ENCODE data around the gene MICA. TPM values are rescaled to one million over a fixed set of nuclear protein-coding genes. Genes with fewer than 3 reads are reported as not detected.
"Not testable (repeated sequence)": the region's sequence is repeated elsewhere in the genome, so short reads cannot be mapped to it uniquely, and the experiment has no call there.

MICA gene
- polyA plus RNA-seq, 6 donors from 2014 or later, result 3.6 to 6.3 (median 4.4) TPM

DNA sequence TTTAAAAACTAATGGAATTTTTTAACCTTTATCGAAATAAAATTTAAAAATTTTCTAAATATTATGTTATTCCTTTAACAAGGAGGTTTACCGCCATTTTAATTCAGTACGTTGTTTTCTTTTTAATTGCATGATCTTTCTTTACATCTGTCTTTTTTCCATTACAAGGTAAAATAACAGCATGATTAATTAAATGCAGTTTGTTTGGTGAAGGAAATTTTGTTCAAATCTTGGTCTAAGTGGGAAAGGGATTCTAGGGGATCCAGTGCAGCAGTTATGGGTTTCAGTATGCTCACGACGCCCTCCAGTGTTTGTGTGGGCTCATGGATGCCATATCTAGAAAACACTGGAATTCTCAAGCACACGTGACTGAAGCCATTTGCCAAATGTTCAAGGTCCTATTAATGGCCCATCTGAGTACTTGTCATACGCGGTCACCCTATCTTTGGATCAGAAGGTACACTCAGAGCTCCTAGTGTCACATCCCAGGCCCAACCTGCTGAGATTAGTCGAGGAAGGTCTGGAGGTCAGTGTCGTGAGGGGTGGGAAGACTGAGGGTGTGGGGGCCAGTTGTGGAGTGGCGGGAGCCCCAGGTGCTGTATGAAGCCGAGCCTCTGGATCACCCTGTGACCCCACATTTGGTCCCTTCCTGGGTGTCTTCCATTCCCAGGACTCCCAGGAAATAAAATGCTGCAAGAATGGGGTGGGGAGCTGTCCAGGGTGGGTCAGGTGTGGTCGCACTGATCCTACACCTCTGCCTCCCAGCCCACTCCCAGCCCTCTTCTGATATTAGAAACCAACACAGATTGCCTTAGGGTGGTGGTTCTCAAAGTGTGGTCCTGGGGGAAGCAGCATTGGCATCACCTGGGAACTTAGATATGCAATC, 14.2 kb upstream of the MICA start:
- not testable (repeated sequence) for H3K4me1 Mint-ChIP-seq, DNase-seq, H3K4me3 Mint-ChIP-seq, H3K9me3 Mint-ChIP-seq, H3K27me3 Mint-ChIP-seq, H3K36me3 Mint-ChIP-seq, H3K27ac Mint-ChIP-seq
- peak in 1 of 2 donors; percentile 60 for ATAC-seq (ENCODE audit: low read depth in 2 of 2)

DNA sequence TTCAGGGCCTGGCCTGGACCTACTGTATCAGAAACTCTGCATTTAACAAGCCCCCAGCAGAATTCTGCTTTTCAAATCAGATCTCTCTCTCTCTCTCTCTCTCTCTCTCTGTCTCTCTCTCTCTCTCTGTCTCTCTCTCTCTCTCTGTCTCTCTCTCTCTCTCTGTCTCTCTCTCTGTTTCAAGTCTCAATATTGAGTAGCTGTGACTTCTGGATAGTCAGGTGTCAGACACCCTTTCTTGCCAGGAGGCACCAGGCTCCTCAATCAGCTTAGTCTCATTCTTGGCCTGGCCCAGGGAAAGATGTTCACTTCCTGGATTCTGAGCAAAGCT, 13.6 kb upstream of the MICA start:
- H3K4me3 Mint-ChIP-seq; ATAC-seq (ENCODE audit: low read depth in 2 of 2); H3K9me3 Mint-ChIP-seq; H3K27me3 Mint-ChIP-seq; H3K4me1 Mint-ChIP-seq; H3K36me3 Mint-ChIP-seq; DNase-seq: not testable (repeated sequence)
- peak overlapping the region in 1 of 6 donors; percentile 57 for H3K27ac Mint-ChIP-seq

DNA sequence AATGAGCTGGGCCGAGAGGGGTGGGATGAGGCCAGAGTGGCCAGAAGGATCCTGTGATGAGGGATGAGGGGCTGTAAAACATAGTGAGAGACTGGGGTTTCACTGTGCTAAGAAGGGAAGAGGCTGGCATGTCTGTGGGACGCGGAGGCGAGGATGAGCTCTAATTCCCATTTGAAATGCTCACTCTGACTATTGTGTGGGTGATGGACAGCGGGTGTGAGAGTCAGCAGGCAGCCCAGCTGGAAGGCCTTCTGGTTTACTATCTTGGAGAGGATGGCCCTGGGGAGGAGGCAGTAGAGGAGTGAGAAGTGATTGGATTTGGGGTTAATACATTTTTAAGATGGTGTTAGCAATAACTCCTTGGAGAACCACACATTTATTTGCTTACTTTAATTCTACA, 9.5 kb upstream of the MICA start:
- peaks cover 0 to 7% of the 10 kb centered on the region in 2 donors for H3K36me3 Mint-ChIP-seq
- DNase-seq, result no peak
- no peak for ATAC-seq (ENCODE audit: low read depth in 2 of 2)
- peaks cover 7 to 14% (median 14%) of the 10 kb centered on the region in 3 donors for H3K4me1 Mint-ChIP-seq
- peak overlapping the region in 1 of 8 donors; percentile 2 for H3K4me3 Mint-ChIP-seq
- no peaks in the 10 kb centered on the region for H3K27me3 Mint-ChIP-seq
- H3K9me3 Mint-ChIP-seq, result peaks cover 0 to 2% (median 0%) of the 10 kb centered on the region in 7 donors
- no peak overlapping the region for H3K27ac Mint-ChIP-seq

DNA sequence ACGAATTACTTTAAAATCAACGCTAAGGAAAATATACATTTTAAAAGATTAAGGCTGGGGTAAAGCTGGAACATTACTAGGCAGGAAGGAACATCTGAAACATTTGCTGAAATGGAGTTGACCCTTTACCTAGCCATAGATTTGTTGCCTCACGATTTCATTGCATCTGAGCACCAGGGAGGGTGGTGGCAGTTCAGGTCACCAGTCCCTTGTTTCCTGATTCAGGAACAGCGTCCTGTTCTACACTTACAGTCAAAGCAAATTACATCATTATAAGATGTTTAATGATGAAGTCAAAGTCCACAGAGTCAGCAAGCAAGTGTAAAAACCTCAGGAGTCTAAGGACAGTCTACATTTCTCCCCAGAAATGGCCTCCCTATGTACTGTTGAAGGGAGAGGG, 9.0 kb upstream of the MICA start:
- Mint-ChIP-seq H3K4me1 (peaks cover 9 to 18% (median 17%) of the 10 kb centered on the region in 3 donors), H3K4me3 (no peak overlapping the region), H3K9me3 (peaks cover 0 to 2% (median 0%) of the 10 kb centered on the region in 7 donors), H3K27ac (no peak overlapping the region), H3K36me3 (peaks cover 0 to 7% of the 10 kb centered on the region in 2 donors), H3K27me3 (no peaks in the 10 kb centered on the region)
- no peak for ATAC-seq (ENCODE audit: low read depth in 2 of 2)
- DNase-seq, result no peak

DNA sequence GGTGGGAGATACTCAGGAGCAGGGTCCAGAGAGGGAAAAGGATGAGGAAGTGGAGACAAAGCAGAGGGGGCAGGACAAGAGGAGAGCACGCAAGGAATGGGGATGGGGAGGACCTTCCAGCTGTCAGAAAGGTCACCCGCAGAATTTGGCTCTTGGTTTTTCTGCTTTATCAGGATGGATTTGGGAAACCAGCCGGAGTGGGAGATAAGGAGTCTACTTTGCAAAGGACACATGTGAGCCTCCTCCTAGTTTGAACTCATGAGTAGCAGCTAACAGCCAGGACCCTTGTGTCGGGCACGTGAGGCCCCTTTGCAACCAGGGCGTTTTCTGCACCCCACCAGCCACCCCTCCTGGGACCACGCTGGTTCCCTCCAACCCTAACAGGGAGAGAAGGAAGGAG, 7.6 kb upstream of the MICA start:
- H3K27me3 Mint-ChIP-seq, result no peaks in the 10 kb centered on the region
- H3K4me1 Mint-ChIP-seq, result peaks cover 17 to 27% (median 26%) of the 10 kb centered on the region in 3 donors
- no peak overlapping the region for H3K4me3 Mint-ChIP-seq
- DNase-seq (no peak), ATAC-seq (ENCODE audit: low read depth in 2 of 2) (no peak)
- H3K9me3 Mint-ChIP-seq, result no peaks in the 10 kb centered on the region
- H3K27ac Mint-ChIP-seq, result peak overlapping the region in 1 of 6 donors; percentile 46
- peaks cover 0 to 7% of the 10 kb centered on the region in 2 donors for H3K36me3 Mint-ChIP-seq

DNA sequence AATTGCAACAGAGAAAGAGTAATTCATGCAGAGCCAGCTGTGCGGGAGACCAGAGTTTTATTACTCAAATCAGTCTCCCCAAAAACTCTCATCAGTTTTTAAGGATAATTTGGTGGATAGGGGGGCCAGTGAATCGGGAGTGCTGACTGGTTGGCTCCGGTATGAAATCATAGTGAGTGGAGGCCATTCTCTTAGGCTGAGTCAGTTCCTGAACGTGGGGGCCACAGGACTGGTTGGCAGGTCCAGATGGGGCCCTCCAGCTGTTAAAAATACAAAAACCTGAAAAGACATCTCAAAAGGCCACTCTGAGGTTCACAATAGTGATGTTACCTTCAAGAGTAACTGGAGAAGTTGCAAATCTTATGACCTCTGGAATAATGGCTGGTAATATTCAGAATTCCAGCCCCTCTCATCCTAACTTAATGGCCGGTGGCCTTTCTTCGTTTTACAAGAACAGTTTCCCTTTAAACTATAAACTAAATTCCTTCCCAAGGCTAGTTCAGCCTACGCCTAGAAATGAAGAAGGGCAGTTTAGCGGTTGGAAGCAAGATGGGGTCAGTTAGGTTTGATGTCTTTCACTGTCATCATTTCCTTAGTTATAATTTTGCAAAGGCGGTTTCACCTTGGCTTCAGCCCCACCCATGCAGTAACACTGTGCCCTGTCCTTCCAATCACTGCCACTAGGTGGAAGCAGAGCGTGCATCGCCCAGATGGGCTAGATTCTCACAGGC, 6.8 kb upstream of the MICA start:
- peak overlapping the region in 3 of 6 donors; percentile 15 to 71 (median 51) for H3K27ac Mint-ChIP-seq
- no peaks in the 10 kb centered on the region for H3K9me3 Mint-ChIP-seq
- peak overlapping the region in 5 of 8 donors; percentile 12 to 77 (median 73) for H3K4me3 Mint-ChIP-seq
- H3K36me3 Mint-ChIP-seq, result peaks cover 0 to 7% of the 10 kb centered on the region in 2 donors
- no peaks in the 10 kb centered on the region for H3K27me3 Mint-ChIP-seq
- DNase-seq (peak; percentile 79), ATAC-seq (ENCODE audit: low read depth in 2 of 2) (peak; percentile 49 to 56)
- H3K4me1 Mint-ChIP-seq, result peaks cover 24 to 35% (median 33%) of the 10 kb centered on the region in 3 donors

DNA sequence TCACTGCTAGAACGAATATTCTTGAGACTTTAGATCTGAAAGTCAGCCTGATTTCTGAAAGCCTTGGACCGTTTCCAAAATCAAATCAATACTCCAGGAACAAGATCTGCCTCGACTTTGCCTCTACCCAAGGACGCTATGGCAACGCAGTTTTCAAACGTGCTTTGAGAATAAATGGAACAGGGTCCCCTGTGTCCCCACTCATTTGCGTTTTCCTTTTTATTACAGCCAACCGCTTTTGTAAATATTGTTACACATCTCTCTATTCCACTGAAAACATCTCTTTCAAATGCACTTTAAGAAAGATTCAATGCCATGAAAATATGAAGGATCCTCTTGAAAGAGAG, 6.3 kb upstream of the MICA start:
- ATAC-seq (ENCODE audit: low read depth in 2 of 2); DNase-seq; H3K36me3 Mint-ChIP-seq; H3K9me3 Mint-ChIP-seq; H3K27me3 Mint-ChIP-seq: not testable (repeated sequence)
- H3K4me3 Mint-ChIP-seq, result peak overlapping the region in 5 of 8 donors; percentile 12 to 77 (median 73)
- peaks cover 28 to 40% (median 39%) of the 10 kb centered on the region in 3 donors for H3K4me1 Mint-ChIP-seq
- H3K27ac Mint-ChIP-seq, result peak overlapping the region in 2 of 6 donors; percentile 51 to 71

DNA sequence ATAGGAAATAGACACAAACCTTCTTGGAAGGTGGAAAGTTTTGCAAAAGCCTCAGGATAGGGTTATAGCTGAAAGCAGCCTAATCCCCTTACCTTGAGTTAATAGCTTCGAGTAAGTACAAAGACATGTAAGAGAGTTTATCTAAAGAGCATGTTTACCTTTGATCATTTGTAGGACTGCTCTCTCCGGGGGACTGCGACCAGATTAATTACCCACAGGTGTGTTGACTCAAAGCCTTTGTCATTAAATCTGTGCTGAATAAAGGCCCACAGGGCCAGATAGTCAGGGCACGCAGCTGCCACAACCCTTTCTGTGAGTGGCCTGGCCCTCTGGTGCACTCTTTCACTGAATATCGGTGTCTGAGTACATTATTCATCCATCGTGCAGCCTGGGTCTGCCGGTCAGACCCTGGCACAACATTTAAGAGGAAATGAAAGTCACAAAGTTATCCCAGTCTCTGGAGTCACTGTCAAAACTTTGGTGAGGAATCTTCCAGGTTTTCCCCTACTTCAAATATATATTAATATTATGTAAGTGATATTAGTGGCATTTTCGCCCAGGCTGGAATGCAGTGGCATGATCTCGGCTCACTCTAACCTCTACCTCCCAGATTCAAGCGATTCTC, 5.4 kb upstream of the MICA start:
- DNase-seq (no peak), ATAC-seq (ENCODE audit: low read depth in 2 of 2) (no peak)
- Mint-ChIP-seq H3K27me3 (no peaks in the 10 kb centered on the region), H3K4me1 (peaks cover 37 to 49% (median 47%) of the 10 kb centered on the region in 3 donors), H3K4me3 (peak overlapping the region in 3 of 8 donors; percentile 15 to 99 (median 79)), H3K27ac (peak overlapping the region in 1 of 6 donors; percentile 30), H3K36me3 (peaks cover 0 to 7% of the 10 kb centered on the region in 2 donors), H3K9me3 (no peaks in the 10 kb centered on the region)

DNA sequence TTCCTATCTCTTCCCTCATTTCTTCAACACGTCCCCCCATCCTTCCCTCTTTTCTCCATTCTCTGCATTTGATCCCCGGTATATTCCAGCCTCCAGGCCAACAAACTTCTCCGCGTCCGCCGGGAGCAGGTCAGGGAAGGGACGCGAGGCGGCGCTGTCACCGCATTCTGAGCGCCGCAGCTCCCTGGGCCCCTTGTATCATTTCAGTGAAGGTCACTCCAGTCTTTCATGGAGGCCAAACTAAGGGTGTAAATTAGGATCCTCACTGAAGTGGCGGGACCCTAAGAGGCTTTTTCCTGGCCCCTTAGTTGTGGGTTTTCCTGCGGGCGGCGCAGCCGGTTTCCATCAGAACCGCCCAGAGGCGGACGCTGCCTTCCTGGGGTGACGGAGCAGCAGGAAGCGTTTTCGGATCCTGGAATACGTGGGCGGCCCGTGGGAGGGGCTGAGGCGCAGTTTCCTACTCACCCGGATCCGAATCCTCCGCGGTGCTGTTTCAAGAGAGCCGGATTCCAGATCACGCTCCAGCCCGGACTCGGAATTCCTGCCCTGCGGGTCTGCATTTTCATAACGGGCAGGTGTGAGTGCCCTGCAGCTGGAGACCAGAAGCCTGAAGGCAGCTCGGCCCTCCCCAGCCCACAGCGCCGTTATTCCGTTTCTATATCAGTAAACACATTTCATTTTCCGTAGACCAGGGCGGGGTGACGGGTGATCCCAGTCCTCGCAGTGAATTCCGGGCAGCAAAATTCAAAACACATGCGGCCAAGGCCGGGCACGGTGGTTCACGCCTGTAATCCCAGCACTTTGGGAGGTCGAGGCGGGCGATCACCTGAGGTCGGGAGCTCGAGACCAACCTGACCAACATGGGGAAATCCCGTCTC, 3.6 kb upstream of the MICA start:
- DNase-seq (peak; percentile 51), ATAC-seq (ENCODE audit: low read depth in 2 of 2) (peak; percentile 28 to 29)
- no peaks in the 10 kb centered on the region for H3K36me3 Mint-ChIP-seq
- H3K27me3 Mint-ChIP-seq, result no peaks in the 10 kb centered on the region
- H3K27ac Mint-ChIP-seq, result peak overlapping the region; percentile 65 to 99 (median 97)
- peak overlapping the region; percentile 79 to 99 (median 89) for H3K4me3 Mint-ChIP-seq
- H3K4me1 Mint-ChIP-seq, result peaks cover 52 to 67% (median 56%) of the 10 kb centered on the region in 3 donors
- no peaks in the 10 kb centered on the region for H3K9me3 Mint-ChIP-seq

DNA sequence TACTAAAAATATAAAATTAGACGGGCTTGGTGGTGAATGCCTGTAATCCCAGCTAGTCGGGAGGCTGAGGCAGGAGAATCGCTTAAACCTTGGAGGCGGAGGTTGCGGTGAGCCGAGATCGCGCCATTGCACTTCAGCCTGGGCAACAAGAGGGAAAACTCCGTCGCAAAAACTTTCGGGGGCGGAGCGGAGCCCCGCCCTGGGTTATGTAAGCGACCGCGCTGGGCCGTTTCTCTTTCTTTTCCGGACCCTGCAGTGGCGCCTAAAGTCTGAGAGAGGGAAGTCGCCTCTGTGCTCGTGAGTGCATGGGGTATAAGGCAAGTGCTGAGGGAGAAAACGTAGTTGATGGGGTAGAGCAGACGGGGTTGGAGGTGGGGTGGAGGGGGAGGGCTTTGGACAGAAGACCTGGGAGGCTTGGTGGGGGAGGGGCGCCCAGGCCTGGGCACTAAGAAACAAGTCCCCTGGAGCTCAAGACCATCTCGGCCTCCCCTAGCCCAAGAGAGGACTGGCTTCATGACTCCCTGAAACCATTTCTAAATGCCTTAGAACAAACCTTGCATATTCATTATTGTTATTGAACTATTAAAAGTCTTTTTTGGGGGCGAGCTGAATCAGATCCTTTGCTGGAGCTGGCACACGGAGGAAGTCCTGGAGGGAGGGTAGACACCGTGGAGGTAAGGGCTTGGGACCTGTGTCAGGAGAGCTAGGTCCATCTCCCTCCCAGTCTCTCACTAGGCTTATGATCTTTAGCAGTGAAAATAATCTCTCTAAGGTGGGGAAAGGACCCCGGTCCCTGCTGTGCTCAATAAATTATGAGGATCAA, 2.7 kb upstream of the MICA start:
- Mint-ChIP-seq H3K4me3 (peak overlapping the region; percentile 79 to 99 (median 89)), H3K4me1 (peaks cover 57 to 70% (median 57%) of the 10 kb centered on the region in 3 donors), H3K27ac (peak overlapping the region; percentile 65 to 99 (median 97)), H3K9me3 (no peaks in the 10 kb centered on the region), H3K27me3 (no peaks in the 10 kb centered on the region), H3K36me3 (no peaks in the 10 kb centered on the region)
- peak; percentile 69 for DNase-seq
- peak; percentile 76 for ATAC-seq (ENCODE audit: low read depth in 2 of 2)

DNA sequence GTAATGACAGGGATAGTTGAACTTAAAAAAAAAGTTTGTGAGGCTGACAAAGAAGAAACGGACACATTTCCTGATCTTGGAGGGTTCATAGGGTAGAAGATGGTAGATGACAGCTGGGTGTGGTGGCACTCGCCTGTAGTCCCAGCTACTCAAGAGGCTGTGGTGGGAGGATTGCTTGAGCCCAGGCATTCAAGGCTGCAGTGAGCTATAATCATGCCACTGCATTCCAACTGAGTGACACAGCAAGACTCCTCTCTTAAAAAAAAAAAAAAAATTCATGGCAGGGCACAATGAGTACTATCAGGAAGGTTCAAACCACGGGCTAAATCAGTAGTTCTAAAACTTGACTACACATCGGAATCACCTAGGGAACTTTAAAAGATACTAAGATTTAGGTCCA, 2.0 kb upstream of the MICA start:
- Mint-ChIP-seq H3K36me3 (no peaks in the 10 kb centered on the region), H3K27me3 (no peaks in the 10 kb centered on the region), H3K27ac (peak overlapping the region in 5 of 6 donors; percentile 55 to 99 (median 97)), H3K4me1 (peaks cover 62 to 77% (median 64%) of the 10 kb centered on the region in 3 donors), H3K4me3 (peak overlapping the region; percentile 79 to 99 (median 89)), H3K9me3 (no peaks in the 10 kb centered on the region)
- ATAC-seq (ENCODE audit: low read depth in 2 of 2) (no peak), DNase-seq (no peak)
